HG02610 (cell line): ENCODE measurements around the gene USP21.

Experiments used
- ATAC-seq: cut with Tn5 transposase; IDR thresholded peaks from one replicate; pipeline ENCODE4 v1.9.1; 2021; ENCODE audit warnings: mild to moderate bottlenecking, moderate library complexity; ENCODE audit not compliant: unreplicated experiment

The USP21 gene

GRCh38 chr1:161190962-161191521 is 31.7 kb downstream of the USP21 start:
- ATAC-seq: no peak

GRCh38 chr1:161191971-161192370 is 32.7 kb downstream of the USP21 start:
- ATAC-seq: no peak

- peak; percentile 59 for ATAC-seq
Observed at GRCh38 chr1:161192476-161193465, 33.5 kb downstream of the USP21 start.

GRCh38 chr1:161193561-161194235 is 34.4 kb downstream of the USP21 start:
- no peak for ATAC-seq

- peak; percentile 59 for ATAC-seq
Observed at GRCh38 chr1:161195171-161195570, 35.9 kb downstream of the USP21 start.

- ATAC-seq: no peak
Observed at GRCh38 chr1:161196111-161196510, 36.8 kb downstream of the USP21 start.

GRCh38 chr1:161196521-161197451 is 37.5 kb downstream of the USP21 start:
- no peak for ATAC-seq

- ATAC-seq: no peak
Observed at GRCh38 chr1:161197560-161198193, 38.4 kb downstream of the USP21 start.

GRCh38 chr1:161198194-161198896 is 39.0 kb downstream of the USP21 start:
- no peak for ATAC-seq

GRCh38 chr1:161198897-161199431 is 39.7 kb downstream of the USP21 start, which contains the start of gene ADAMTS4:
Gene ADAMTS4, minus strand, starts transcription at chr1:161199054. Its CDS starts 427 bp downstream, at chr1:161198627.
- ATAC-seq: no peak

- no peak for ATAC-seq
Observed at GRCh38 chr1:161199506-161200139, 40.3 kb downstream of the USP21 start.

GRCh38 chr1:161200421-161200991 is 41.2 kb downstream of the USP21 start:
- no peak for ATAC-seq

- no peak for ATAC-seq
Observed at GRCh38 chr1:161200992-161201835, 41.9 kb downstream of the USP21 start.

GRCh38 chr1:161201836-161202712 is 42.8 kb downstream of the USP21 start, which contains the start of gene NDUFS2:
Gene NDUFS2, plus strand, starts transcription at chr1:161202367. Its CDS starts 19 bp downstream, at chr1:161202386.
- ATAC-seq: peak; percentile 96

- no peak for ATAC-seq
Observed at GRCh38 chr1:161206411-161207140, 47.3 kb downstream of the USP21 start.

- ATAC-seq: no peak
Observed at GRCh38 chr1:161207173-161207572, 47.9 kb downstream of the USP21 start.
